ENCODE data around the gene TMEM178B. TPM values are rescaled to one million over a fixed set of nuclear protein-coding genes. Genes with fewer than 3 reads are reported as not detected.

The TMEM178B gene
- total and polyA plus RNA-seq, 2 of the 13 experiments (the other 11 are each of a cell fraction or from before 2014, with no cell fraction given) = 0.01 to 0.02 TPM

GRCh38 chr7:141362580-141363435, 288.9 kb downstream of the TMEM178B start (continued):
- TF ChIP-seq ZNF142 (CRISPR knock-in tag; IDR thresholded peaks at IDR 0.05) (no peak), ZNF331 (CRISPR knock-in tag; IDR thresholded peaks at IDR 0.05) (no peak), SNRNP70 (IDR thresholded peaks at IDR 0.05; ENCODE audit: low read depth, low read length) (no peak), ZKSCAN8 (CRISPR knock-in tag; IDR thresholded peaks at IDR 0.05; ENCODE audit: borderline replicate concordance) (no peak)

- no peak for ATAC-seq
- POLR2A ChIA-PET = no interaction called here
- Histone ChIP-seq H3K36me3 (replicated peaks in 1 of 2; ENCODE audit: control insufficient read depth in 1 of 2, insufficient read depth in 2 of 2, low read length in 2 of 2) (no peaks in the 10 kb centered on the region), H3K4me2 (ENCODE audit: low read depth, low read length) (no peak overlapping the region), H3K79me2 (ENCODE audit: insufficient read depth, low read length) (no peaks in the 10 kb centered on the region), H3K27ac (ENCODE audit: extremely low read length, insufficient read depth, low read length) (no peak overlapping the region), H3K9ac (ENCODE audit: insufficient read depth, low read depth, low read length) (no peak overlapping the region), H3K4me1 (ENCODE audit: insufficient read depth, low read length) (no peaks in the 10 kb centered on the region), H2AFZ (ENCODE audit: low read length) (no peak overlapping the region), H3K27me3 (ENCODE audit: control insufficient read depth in 1 of 2, insufficient read depth in 2 of 2, low read length in 2 of 2) (no peaks in the 10 kb centered on the region), H3K4me3 (replicated peaks in 1 of 3; ENCODE audit: insufficient read depth in 1 of 3, low read depth in 2 of 3, low read length in 3 of 3) (no peak overlapping the region), H4K20me1 (ENCODE audit: insufficient read depth, low read length) (no peaks in the 10 kb centered on the region), H3K9me3 (ENCODE audit: low read length) (no peaks in the 10 kb centered on the region)
- DNase-seq (ENCODE audit: low spot score) = no peak
- WGBS (ENCODE audit: low lambda C conversion rate) = 84% methylated on average over 2 of the region's 2 CpGs
- TF ChIP-seq, protein P1, sequence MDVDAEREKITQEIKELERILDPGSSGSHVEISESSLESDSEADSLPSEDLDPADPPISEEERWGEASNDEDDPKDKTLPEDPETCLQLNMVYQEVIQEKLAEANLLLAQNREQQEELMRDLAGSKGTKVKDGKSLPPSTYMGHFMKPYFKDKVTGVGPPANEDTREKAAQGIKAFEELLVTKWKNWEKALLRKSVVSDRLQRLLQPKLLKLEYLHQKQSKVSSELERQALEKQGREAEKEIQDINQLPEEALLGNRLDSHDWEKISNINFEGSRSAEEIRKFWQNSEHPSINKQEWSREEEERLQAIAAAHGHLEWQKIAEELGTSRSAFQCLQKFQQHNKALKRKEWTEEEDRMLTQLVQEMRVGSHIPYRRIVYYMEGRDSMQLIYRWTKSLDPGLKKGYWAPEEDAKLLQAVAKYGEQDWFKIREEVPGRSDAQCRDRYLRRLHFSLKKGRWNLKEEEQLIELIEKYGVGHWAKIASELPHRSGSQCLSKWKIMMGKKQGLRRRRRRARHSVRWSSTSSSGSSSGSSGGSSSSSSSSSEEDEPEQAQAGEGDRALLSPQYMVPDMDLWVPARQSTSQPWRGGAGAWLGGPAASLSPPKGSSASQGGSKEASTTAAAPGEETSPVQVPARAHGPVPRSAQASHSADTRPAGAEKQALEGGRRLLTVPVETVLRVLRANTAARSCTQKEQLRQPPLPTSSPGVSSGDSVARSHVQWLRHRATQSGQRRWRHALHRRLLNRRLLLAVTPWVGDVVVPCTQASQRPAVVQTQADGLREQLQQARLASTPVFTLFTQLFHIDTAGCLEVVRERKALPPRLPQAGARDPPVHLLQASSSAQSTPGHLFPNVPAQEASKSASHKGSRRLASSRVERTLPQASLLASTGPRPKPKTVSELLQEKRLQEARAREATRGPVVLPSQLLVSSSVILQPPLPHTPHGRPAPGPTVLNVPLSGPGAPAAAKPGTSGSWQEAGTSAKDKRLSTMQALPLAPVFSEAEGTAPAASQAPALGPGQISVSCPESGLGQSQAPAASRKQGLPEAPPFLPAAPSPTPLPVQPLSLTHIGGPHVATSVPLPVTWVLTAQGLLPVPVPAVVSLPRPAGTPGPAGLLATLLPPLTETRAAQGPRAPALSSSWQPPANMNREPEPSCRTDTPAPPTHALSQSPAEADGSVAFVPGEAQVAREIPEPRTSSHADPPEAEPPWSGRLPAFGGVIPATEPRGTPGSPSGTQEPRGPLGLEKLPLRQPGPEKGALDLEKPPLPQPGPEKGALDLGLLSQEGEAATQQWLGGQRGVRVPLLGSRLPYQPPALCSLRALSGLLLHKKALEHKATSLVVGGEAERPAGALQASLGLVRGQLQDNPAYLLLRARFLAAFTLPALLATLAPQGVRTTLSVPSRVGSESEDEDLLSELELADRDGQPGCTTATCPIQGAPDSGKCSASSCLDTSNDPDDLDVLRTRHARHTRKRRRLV (CRISPR knock-in tag; IDR thresholded peaks at IDR 0.05) = no peak
- no peak for TF ChIP-seq SRSF1 (optimal IDR thresholded peaks at IDR 0.05; ENCODE audit: low read depth, low read length)
- in situ Hi-C loops (cut with HindIII; ENCODE audit: extremely low pct_ligation_motif_present, low pct_unique_long_range_greater_than_20kb) (no loop called here), intact Hi-C loops (cut with micrococcal nuclease; ENCODE audit: unreplicated experiment) (no loop called here)
- no peak for FAIRE-seq
- no TSS peak for BruUV-seq (replicated peaks)
- CTCF ChIA-PET (ENCODE audit: low intra/inter-chr PET ratio, low total read pairs) = no interaction called here
These were observed 289.9 kb downstream of the TMEM178B start for GRCh38 chr7:141363748-141364147.

All from HepG2 (cell line).